D721Med (cell line): ENCODE results near the gene MBOAT2.

Source experiments
- DNase-seq: peaks from one replicate; pipeline ENCODE4 v3.0.0; 2011; ENCODE audit warnings: low spot score; ENCODE audit not compliant: insufficient read length
- FAIRE-seq: peaks from 2 replicates; lab custom pipeline; 2011; peaks lifted over from hg19 to GRCh38; lab: Jason Lieb, UNC
- TF ChIP-seq, protein P1 (sequence below): IDR thresholded peaks from 2 replicates; pipeline ENCODE4 v1.5.1; 2012; ENCODE audit warnings: mild to moderate bottlenecking, control low read depth; ENCODE audit not compliant: insufficient read depth; ENCODE audit errors: missing control alignments

The MBOAT2 gene

DNA sequence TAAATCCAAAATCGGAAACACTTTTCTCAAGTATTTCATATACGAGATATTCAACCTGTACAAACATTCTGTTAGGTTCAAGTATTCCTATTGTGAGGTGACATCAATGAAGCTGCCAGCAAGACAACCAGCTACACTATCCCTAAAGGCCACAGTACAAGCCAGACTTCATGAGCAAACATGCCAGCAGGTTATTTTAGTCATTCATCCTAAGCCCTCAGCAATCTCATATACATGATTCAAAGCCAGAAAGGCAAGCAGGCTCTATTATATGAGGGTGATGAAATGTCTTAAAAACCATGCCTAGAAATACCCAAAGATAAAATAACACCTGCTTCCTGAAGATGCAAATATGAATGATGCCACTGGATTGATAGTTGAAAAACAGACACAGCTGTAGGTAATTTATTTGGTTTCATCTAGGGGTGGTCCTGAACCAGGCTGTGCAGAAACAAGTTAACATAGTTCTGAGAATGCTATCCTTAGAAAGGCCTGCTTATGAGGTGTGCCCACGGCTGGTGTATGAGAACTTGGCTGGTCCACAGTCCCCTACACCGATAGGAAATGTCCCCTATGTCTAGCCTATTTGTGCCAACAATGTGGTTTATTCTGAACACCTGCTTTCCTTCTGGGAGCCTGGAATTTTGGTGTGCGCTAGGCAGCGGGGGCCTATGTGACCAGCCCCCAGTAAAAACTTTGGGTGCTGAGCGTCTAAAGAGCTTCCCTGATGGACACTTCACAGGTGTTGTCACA lies 117.9 kb downstream of the MBOAT2 start:
- DNase-seq (no peak), FAIRE-seq (no peak)
- TF ChIP-seq, protein P1, sequence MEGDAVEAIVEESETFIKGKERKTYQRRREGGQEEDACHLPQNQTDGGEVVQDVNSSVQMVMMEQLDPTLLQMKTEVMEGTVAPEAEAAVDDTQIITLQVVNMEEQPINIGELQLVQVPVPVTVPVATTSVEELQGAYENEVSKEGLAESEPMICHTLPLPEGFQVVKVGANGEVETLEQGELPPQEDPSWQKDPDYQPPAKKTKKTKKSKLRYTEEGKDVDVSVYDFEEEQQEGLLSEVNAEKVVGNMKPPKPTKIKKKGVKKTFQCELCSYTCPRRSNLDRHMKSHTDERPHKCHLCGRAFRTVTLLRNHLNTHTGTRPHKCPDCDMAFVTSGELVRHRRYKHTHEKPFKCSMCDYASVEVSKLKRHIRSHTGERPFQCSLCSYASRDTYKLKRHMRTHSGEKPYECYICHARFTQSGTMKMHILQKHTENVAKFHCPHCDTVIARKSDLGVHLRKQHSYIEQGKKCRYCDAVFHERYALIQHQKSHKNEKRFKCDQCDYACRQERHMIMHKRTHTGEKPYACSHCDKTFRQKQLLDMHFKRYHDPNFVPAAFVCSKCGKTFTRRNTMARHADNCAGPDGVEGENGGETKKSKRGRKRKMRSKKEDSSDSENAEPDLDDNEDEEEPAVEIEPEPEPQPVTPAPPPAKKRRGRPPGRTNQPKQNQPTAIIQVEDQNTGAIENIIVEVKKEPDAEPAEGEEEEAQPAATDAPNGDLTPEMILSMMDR, result no peak

DNA sequence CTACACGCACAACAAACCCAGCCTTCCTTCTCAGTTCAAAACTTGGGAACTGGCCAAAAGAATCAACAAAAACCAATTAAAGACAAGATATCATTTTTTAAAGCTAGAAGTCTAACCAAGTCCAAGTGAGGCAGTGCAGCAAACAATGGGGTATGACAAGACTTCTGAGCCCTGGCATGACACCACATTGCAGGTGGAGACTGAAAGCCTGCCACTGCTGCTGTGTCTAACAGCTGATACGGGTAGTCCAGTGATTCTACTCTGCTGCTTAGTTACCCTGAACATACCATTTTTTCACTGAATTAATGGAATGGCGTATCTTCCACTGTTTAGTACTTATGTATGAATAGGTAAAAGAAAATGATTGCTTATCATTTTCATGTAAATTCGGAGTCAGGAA lies 118.7 kb downstream of the MBOAT2 start:
- FAIRE-seq, result no peak
- TF ChIP-seq, protein P1, result no peak
- DNase-seq, result no peak

DNA sequence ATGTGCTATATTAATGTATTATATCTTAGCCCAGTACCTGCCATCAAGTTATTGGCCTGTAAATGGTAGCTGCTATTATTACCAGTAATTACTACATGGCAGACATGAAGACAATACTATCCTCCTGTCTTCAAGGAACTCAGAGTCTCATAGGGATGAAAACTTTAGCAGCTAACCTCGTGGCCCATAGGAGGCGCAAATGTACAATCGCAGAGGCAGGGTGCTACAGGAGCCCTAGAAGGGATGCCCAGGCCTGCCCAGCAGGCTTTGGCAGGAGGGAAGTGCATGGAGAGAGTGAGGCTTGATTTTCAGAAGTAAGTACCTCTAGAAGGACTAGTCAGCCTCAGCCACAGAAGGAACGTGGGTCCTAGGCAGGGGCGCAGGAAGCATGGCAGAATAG lies 121.4 kb downstream of the MBOAT2 start:
- DNase-seq, result no peak
- FAIRE-seq, result no peak
- TF ChIP-seq, protein P1, result peak; percentile 29

DNA sequence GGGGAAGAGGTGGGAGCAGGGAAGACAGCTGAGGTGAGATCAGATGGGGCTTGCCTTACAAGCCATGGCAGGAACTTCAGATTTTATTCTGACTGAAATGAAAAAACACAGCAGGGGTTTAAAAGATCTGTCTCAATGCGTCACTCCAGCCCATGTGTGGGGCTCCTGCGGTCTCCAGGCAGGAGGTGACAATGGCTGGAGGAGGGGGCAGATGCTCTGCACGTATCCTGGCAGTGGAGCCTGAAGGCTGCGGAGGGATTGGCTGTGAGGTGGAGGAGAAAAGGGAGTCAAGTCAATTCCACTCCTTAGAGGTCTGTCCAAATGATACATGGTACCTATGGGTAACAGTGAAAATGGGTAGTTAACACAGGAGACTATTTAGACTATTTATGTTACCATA lies 125.6 kb downstream of the MBOAT2 start:
- FAIRE-seq (no peak), DNase-seq (no peak)
- TF ChIP-seq, protein P1, result no peak

DNA sequence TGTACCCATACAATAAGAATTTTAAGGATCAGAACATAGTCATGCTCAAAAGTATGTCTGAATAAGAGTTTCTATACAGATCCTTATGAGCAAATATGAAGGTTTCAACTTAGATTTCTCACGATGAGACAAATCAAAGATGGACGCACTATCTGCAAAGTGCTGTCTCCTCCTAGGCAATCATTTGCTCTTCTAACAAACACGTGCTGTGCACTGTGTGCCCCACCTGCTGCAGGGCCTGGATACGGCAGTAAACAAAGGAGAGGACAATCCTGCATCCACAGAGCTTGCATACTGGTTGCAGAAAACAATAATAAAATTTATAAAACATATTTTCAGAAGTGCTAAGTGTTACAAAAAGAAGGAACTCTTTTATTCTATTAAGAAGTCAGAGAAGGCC lies 126.2 kb downstream of the MBOAT2 start:
- no peak for FAIRE-seq
- DNase-seq, result no peak
- TF ChIP-seq, protein P1, result no peak

DNA sequence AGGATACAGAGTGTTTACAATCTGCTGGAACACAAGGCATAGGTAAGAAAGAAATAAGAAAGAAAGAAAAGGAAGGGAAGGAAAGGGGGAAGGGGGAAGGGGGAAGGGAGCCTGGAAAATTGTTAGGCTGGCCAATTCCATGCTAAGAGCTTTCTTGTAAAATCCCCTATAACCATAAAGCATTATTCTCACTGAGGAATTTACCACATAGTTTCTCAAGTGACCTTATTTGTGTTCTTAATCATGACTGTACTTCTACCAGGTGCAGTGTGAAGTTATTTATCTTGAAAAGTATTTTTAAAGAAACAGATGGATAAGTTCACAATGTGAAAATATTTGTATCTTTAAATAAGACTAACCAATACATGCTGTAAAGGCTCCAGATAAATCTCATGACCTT lies 126.9 kb downstream of the MBOAT2 start:
- TF ChIP-seq, protein P1, result no peak
- no peak for DNase-seq
- no peak for FAIRE-seq

DNA sequence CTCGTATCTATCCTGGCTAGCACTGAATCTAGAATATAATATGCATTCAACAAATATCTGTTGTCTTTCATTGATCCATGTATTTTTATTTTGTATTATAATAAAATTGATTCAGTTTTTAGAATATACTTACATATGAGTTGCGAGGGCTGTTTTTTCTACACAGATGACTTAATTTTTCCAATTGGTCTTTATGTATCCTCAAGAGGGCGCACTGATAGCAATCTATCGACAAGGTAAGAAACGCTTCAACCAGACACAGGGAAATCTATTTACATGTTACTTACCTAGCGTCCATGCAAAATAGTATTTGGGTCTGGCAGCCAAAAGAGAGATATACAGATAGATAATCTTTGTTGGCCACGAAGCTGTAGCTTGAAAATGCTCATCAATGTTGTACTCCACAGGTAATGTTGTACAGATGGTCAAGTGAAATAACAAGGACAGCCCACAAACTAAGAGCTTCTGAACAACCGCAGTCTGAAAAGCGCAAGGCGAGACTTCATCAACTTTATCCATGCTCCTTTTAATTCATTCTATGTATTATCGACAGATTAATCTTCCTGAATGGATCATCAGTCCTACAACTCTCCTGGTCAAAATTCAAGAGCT lies 130.6 kb downstream of the MBOAT2 start:
- DNase-seq (no peak), FAIRE-seq (peak; percentile 16)
- TF ChIP-seq, protein P1, result peak; percentile 66
